Measurements from ENCODE around the gene NHLH1.

DNA sequence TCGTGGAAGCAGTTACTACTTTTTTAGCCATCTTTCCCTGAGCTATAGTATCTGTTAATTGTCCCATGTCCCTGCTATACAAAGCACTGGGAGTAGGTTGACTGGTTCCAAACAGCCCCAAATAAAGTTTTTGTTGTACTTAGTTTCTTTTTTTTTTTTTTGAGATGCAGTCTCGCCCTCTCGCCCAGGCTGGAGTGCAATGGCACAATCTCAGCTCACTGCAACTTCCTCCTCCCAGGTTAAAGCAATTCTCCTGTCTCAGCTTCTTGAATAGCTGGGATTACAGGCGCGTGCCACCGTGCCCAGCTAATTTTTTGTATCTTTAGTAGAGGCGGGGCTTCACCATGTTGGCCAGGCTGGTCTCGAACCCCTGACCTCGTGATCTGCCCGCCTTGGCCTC, 20.4 kb upstream of the NHLH1 start:
- TF ChIP-seq EZH2 (IDR thresholded peaks at IDR 0.05; ENCODE audit: borderline replicate concordance, insufficient read depth, low read depth, low read length, poor library complexity, severe bottlenecking) = no peak
- TF ChIP-seq, protein P1, sequence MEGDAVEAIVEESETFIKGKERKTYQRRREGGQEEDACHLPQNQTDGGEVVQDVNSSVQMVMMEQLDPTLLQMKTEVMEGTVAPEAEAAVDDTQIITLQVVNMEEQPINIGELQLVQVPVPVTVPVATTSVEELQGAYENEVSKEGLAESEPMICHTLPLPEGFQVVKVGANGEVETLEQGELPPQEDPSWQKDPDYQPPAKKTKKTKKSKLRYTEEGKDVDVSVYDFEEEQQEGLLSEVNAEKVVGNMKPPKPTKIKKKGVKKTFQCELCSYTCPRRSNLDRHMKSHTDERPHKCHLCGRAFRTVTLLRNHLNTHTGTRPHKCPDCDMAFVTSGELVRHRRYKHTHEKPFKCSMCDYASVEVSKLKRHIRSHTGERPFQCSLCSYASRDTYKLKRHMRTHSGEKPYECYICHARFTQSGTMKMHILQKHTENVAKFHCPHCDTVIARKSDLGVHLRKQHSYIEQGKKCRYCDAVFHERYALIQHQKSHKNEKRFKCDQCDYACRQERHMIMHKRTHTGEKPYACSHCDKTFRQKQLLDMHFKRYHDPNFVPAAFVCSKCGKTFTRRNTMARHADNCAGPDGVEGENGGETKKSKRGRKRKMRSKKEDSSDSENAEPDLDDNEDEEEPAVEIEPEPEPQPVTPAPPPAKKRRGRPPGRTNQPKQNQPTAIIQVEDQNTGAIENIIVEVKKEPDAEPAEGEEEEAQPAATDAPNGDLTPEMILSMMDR (IDR thresholded peaks at IDR 0.05) = no peak

Data from B cell (primary cell).